Ishikawa (cell line): Measurements from ENCODE around the gene MYO7B.

Experiments used
- CEBPB ChIP-seq: IDR thresholded peaks from 2 replicates; pipeline ENCODE4 v1.6.1; 2012
- CREB1 ChIP-seq: IDR thresholded peaks from 2 replicates; pipeline ENCODE4 v1.6.1; 2012; ENCODE audit warnings: low read depth
- EGR1 ChIP-seq: IDR thresholded peaks from 2 replicates; pipeline ENCODE4 v1.6.1; 2012
- EP300 ChIP-seq: IDR thresholded peaks from 2 replicates; pipeline ENCODE4 v1.6.1; 2012; ENCODE audit warnings: borderline replicate concordance
- FOXM1 ChIP-seq: IDR thresholded peaks from 2 replicates; pipeline ENCODE4 v1.6.1; 2012; ENCODE audit warnings: low read depth, borderline replicate concordance
- NFIC ChIP-seq: IDR thresholded peaks from 2 replicates; pipeline ENCODE4 v1.6.1; 2012
- RAD21 ChIP-seq: IDR thresholded peaks from 2 replicates; pipeline ENCODE4 v1.6.1; 2012; ENCODE audit warnings: low read depth
- TAF1 ChIP-seq: IDR thresholded peaks from 2 replicates; pipeline ENCODE4 v1.6.1; 2012; ENCODE audit warnings: low read depth, mild to moderate bottlenecking
- TCF12 ChIP-seq: IDR thresholded peaks from 2 replicates; pipeline ENCODE4 v1.6.1; 2012; ENCODE audit warnings: low read depth
- TEAD4 ChIP-seq: IDR thresholded peaks from 2 replicates; pipeline ENCODE4 v1.6.1; 2012
- YY1 ChIP-seq: IDR thresholded peaks from 2 replicates; pipeline ENCODE4 v1.6.1; 2012; ENCODE audit warnings: low read depth
- ZBTB7A ChIP-seq: IDR thresholded peaks from 2 replicates; pipeline ENCODE4 v1.6.1; 2012; ENCODE audit warnings: low read depth
- TF ChIP-seq, protein P1 (sequence below): IDR thresholded peaks from 2 replicates; pipeline ENCODE4 v1.6.1; 2012
- TF ChIP-seq, protein P2 (sequence below): IDR thresholded peaks from 2 replicates; pipeline ENCODE4 v1.6.1; 2012
- TF ChIP-seq, protein P3 (sequence below): IDR thresholded peaks from 2 replicates; pipeline ENCODE4 v1.6.1; 2012; ENCODE audit warnings: low read depth, mild to moderate bottlenecking

The MYO7B gene

DNA sequence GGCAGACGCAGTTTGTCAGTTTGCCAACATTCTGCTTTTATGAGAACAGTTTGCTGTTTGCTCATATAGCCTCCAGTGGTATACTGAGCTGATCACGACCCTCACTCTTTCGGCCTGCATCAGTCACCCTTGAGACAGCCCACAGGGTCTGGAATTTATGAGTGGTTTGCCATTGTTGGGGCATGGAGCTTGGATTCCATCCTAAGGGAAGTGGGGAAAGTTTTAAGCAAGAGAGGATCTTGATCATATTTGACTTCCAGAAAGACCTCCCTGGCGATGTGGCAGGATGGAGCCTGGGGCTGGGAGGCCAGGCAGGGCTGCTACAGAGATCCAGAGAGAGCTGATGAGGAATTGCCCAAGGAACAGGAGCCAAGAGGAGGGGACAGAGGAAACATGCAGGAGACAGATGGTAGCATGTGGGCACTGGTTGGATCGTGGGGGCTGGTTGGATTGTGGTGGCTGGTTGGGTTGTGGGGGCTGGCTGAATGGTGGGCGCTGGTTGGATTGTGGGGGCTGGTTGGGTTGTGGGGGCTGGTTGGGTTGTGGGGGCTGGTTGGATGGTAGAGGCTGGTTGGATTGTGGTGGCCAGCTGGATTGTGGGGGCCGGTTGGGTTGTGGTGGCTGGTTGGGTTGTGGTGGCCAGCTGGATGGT lies 83.2 kb downstream of the MYO7B start:
- TF ChIP-seq NFIC (no peak), CEBPB (no peak), EGR1 (no peak), FOXM1 (no peak), RAD21 (no peak), ZBTB7A (no peak), YY1 (no peak), EP300 (no peak), TCF12 (no peak)
- TF ChIP-seq, protein P1, sequence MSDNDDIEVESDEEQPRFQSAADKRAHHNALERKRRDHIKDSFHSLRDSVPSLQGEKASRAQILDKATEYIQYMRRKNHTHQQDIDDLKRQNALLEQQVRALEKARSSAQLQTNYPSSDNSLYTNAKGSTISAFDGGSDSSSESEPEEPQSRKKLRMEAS = no peak
- TF ChIP-seq, protein P2, sequence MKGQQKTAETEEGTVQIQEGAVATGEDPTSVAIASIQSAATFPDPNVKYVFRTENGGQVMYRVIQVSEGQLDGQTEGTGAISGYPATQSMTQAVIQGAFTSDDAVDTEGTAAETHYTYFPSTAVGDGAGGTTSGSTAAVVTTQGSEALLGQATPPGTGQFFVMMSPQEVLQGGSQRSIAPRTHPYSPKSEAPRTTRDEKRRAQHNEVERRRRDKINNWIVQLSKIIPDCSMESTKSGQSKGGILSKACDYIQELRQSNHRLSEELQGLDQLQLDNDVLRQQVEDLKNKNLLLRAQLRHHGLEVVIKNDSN = no peak
- TF ChIP-seq, protein P3, sequence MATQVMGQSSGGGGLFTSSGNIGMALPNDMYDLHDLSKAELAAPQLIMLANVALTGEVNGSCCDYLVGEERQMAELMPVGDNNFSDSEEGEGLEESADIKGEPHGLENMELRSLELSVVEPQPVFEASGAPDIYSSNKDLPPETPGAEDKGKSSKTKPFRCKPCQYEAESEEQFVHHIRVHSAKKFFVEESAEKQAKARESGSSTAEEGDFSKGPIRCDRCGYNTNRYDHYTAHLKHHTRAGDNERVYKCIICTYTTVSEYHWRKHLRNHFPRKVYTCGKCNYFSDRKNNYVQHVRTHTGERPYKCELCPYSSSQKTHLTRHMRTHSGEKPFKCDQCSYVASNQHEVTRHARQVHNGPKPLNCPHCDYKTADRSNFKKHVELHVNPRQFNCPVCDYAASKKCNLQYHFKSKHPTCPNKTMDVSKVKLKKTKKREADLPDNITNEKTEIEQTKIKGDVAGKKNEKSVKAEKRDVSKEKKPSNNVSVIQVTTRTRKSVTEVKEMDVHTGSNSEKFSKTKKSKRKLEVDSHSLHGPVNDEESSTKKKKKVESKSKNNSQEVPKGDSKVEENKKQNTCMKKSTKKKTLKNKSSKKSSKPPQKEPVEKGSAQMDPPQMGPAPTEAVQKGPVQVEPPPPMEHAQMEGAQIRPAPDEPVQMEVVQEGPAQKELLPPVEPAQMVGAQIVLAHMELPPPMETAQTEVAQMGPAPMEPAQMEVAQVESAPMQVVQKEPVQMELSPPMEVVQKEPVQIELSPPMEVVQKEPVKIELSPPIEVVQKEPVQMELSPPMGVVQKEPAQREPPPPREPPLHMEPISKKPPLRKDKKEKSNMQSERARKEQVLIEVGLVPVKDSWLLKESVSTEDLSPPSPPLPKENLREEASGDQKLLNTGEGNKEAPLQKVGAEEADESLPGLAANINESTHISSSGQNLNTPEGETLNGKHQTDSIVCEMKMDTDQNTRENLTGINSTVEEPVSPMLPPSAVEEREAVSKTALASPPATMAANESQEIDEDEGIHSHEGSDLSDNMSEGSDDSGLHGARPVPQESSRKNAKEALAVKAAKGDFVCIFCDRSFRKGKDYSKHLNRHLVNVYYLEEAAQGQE = no peak

DNA sequence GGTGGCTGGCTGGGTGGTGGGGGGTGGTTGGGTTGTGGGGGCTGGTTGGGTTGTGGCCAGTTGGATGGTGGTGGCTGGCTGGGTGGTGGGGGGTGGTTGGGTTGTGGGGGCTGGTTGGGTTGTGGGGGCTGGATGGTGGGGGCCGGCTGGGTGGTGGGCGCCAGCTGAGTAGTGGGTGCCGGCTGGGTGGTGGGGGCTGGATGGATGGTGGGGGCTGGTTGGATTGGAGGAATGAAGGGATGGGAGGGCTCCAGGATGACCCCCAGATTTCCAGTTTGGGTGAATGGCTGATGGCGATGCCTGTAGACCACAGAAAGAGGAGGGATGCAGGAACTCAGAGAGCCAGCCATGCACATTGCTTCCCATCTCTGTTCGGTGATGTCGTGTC lies 83.7 kb downstream of the MYO7B start:
- no peak for TF ChIP-seq TAF1
- no peak for TF ChIP-seq CEBPB
- no peak for TF ChIP-seq EGR1
- TF ChIP-seq ZBTB7A = no peak
- TF ChIP-seq, protein P2 = no peak
- TF ChIP-seq RAD21 = no peak
- no peak for TF ChIP-seq TEAD4
- no peak for TF ChIP-seq NFIC
- no peak for TF ChIP-seq CREB1

DNA sequence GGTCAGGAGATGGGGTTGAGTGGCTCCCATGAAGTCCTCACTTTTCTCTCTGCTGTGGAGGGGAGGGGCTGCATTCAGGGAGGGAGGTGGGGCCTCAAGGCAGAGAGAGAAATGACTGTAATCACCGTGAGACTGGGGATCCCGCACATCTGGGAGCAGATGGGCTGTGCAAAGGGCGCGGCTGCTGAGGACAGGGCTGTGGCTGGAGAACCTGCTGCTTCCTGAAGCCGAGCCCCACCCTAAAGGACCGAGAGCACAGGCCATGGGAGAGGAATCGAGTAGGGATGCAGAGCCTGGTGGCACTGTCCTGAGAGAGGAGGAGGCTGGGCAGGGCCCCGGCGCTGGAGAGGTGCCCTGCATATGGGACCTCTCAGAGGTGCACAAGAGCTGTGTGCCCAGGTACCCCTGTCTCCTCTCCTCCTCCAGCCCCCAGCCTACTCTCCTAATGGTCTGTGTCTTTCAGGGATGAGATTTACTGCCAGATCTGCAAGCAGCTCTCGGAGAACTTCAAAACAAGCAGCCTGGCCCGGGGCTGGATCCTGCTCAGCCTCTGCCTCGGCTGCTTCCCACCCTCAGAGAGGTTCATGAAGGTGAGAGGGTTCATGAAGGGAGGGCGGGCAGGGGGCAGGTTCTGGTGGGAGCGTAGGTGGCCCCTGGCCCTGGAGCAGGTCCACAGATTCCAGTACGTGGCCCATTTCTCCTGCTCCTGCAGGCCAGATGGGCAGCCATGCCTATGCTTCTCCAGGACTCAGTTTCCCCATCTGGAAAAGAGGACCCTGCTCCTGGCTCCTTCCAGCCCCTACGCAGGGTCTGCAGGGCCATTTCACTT lies 84.6 kb downstream of the MYO7B start:
- no peak for TF ChIP-seq ZBTB7A
- no peak for TF ChIP-seq TEAD4
- no peak for TF ChIP-seq YY1
- TF ChIP-seq RAD21 = no peak

DNA sequence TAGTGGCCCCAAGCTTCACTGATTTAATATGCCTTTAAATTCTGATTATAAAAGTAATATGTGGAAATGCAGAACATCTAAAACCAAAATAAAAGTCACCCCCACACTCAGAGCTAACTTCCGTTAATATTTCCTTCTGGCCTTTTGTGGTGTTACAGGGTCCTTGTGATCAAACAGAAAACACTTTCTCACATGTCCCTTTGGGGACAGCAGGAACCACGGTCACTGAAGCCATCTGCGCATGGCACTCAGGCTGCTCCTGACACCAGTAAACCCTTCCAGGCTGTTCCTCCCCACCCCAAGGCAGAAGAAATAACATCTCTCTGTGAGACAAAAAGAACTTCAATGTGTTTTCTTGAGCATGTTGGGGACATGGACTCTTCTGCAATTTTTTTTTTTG lies 85.4 kb downstream of the MYO7B start:
- TF ChIP-seq, protein P3 = no peak
- TF ChIP-seq CREB1 (no peak), TCF12 (no peak), NFIC (no peak), TEAD4 (no peak)
- TF ChIP-seq, protein P1 = no peak
- TF ChIP-seq, protein P2 = no peak

DNA sequence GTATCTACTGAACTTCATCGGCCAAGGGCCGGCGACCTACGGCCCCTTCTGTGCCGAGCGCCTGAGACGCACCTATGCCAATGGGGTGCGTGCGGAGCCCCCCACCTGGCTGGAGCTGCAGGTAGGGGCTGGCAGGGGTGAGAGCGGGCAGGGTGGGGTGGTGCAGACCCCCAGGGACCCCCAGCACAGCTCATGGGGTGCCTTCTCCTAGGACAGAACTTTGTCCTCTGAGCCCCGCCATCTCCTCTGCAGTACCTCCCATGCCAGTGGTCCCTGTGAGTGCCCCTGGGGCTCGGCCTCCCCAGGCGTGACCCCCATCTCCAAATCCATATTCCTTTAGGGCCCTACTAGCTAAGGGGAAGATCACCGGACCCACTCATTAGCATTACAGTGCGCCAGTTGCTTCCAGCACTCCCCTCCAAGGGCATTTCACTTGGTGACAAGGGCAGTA lies 86.5 kb downstream of the MYO7B start:
- TF ChIP-seq EGR1 = no peak
- no peak for TF ChIP-seq FOXM1
- TF ChIP-seq NFIC = no peak
- TF ChIP-seq CREB1 = no peak
